ENCODE results near the gene MAST3. TPM values are rescaled to one million over a fixed set of nuclear protein-coding genes. Genes with fewer than 3 reads are reported as not detected.

Gene MAST3
- polyA plus RNA-seq, 3 donors = 6.8 to 34.0 (median 12.4) TPM

- Histone ChIP-seq H3K36me3 (replicated peaks in 1 of 2; ENCODE audit: control insufficient read depth in 1 of 2, insufficient read depth in 2 of 2, low read length in 2 of 2) (peaks cover 79 to 92% of the 10 kb centered on the region in 2 donors), H2AFZ (ENCODE audit: insufficient read depth, low read depth, low read length, poor library complexity, severe bottlenecking) (no peak overlapping the region), H3K4me1 (ENCODE audit: control insufficient read depth in 1 of 2, insufficient read depth in 2 of 2, low read length in 2 of 2) (peaks cover 16 to 18% of the 10 kb centered on the region in 2 donors), H3K9me3 (replicated peaks in 1 of 2; ENCODE audit: control insufficient read depth in 1 of 2, insufficient read depth in 1 of 2, low read length in 2 of 2) (no peaks in the 10 kb centered on the region), H3K4me2 (replicated peaks; ENCODE audit: extremely low read depth, low read length, poor library complexity, severe bottlenecking) (no peak overlapping the region), H3K4me3 (replicated peaks in 1 of 3; ENCODE audit: low read depth in 2 of 3, low read length in 3 of 3) (no peak overlapping the region), H4K20me1 (ENCODE audit: insufficient read depth, low read length) (peaks cover 74% of the 10 kb centered on the region), H3K27ac (ENCODE audit: low read depth in 1 of 2, low read length in 2 of 2) (no peak overlapping the region), H3K27me3 (ENCODE audit: control insufficient read depth in 2 of 2, insufficient read depth in 2 of 2, low read length in 2 of 2) (no peaks in the 10 kb centered on the region), H3K79me2 (ENCODE audit: insufficient read depth, low read length) (no peaks in the 10 kb centered on the region), H3K9ac (ENCODE audit: insufficient read depth, low read length, poor library complexity, severe bottlenecking) (no peak overlapping the region)
- Mint-ChIP-seq H3K9me3 (no peaks in the 10 kb centered on the region), H3K27ac (peak overlapping the region in 1 of 7 donors; percentile 12), H3K4me3 (no peak overlapping the region), H3K27me3 (ENCODE audit: low read depth in 3 of 3) (peaks cover 0 to 2% (median 0%) of the 10 kb centered on the region in 3 donors), H3K36me3 (peaks cover 78 to 97% of the 10 kb centered on the region in 2 donors), H3K4me1 (peaks cover 10% of the 10 kb centered on the region)
- DNase-seq = no peak
- WGBS (ENCODE audit: insufficient coverage) = 96% methylated on average over 25 of the region's 31 CpGs
- intact Hi-C loops (cut with micrococcal nuclease) = no loop called here
- no peak for TF ChIP-seq CTCF (IDR thresholded peaks at IDR 0.05)
Measured at GRCh38 chr19:18131841-18132596, 34.4 kb downstream of the MAST3 start.

GRCh38 chr19:18135712-18136584 lies 38.4 kb downstream of the MAST3 start:
- WGBS (ENCODE audit: insufficient coverage) = 90% methylated on average over 13 of the region's 18 CpGs
- no peak overlapping the region for H3K9ac ChIP-seq (ENCODE audit: insufficient read depth, low read length, poor library complexity, severe bottlenecking)
- H2AFZ ChIP-seq (ENCODE audit: insufficient read depth, low read depth, low read length, poor library complexity, severe bottlenecking) = no peak overlapping the region
- H4K20me1 ChIP-seq (ENCODE audit: insufficient read depth, low read length) = peaks cover 65% of the 10 kb centered on the region
- Mint-ChIP-seq H3K9me3 (peaks cover 0 to 3% (median 0%) of the 10 kb centered on the region in 7 donors), H3K4me3 (no peak overlapping the region), H3K36me3 (peaks cover 70 to 97% of the 10 kb centered on the region in 2 donors), H3K27ac (peak overlapping the region in 2 of 7 donors; percentile 2 to 63), H3K27me3 (ENCODE audit: low read depth in 3 of 3) (peaks cover 0 to 2% (median 0%) of the 10 kb centered on the region in 3 donors), H3K4me1 (peaks cover 6% of the 10 kb centered on the region)
- H3K4me1 ChIP-seq (ENCODE audit: control insufficient read depth in 1 of 2, insufficient read depth in 2 of 2, low read length in 2 of 2) = peaks cover 9 to 12% of the 10 kb centered on the region in 2 donors
- no peak overlapping the region for H3K4me2 ChIP-seq (replicated peaks; ENCODE audit: extremely low read depth, low read length, poor library complexity, severe bottlenecking)
- H3K9me3 ChIP-seq (replicated peaks in 1 of 2; ENCODE audit: control insufficient read depth in 1 of 2, insufficient read depth in 1 of 2, low read length in 2 of 2) = no peaks in the 10 kb centered on the region
- no peaks in the 10 kb centered on the region for H3K79me2 ChIP-seq (ENCODE audit: insufficient read depth, low read length)
- no peak for TF ChIP-seq CTCF (IDR thresholded peaks at IDR 0.05)
- peaks cover 87 to 100% of the 10 kb centered on the region in 2 donors for H3K36me3 ChIP-seq (replicated peaks in 1 of 2; ENCODE audit: control insufficient read depth in 1 of 2, insufficient read depth in 2 of 2, low read length in 2 of 2)
- no peak for DNase-seq
- intact Hi-C loops (cut with micrococcal nuclease) = no loop called here
- no peak overlapping the region for H3K27ac ChIP-seq (ENCODE audit: low read depth in 1 of 2, low read length in 2 of 2)
- H3K27me3 ChIP-seq (ENCODE audit: control insufficient read depth in 2 of 2, insufficient read depth in 2 of 2, low read length in 2 of 2) = no peaks in the 10 kb centered on the region
- H3K4me3 ChIP-seq (replicated peaks in 1 of 3; ENCODE audit: low read depth in 2 of 3, low read length in 3 of 3) = no peak overlapping the region

Data from CD14-positive monocyte (primary cell).